Choroid plexus epithelial cell (primary cell): Measurements from ENCODE around the gene UFL1.

ENCODE experiments used
- DNase-seq: peaks from one replicate; pipeline ENCODE4 v3.0.0-alpha.2; 2010; ENCODE audit warnings: low read depth
- H3K4me3 ChIP-seq: 2 replicates; pipeline ENCODE4 v1.5.1; 2011; ENCODE audit warnings: low read depth, mild to moderate bottlenecking, control low read depth, low read length, moderate library complexity
- CTCF ChIP-seq: conservative IDR thresholded peaks from 2 replicates; pipeline ENCODE4 v1.5.1; 2011; ENCODE audit warnings: low read depth, mild to moderate bottlenecking, control low read depth, inconsistent platforms, low read length, moderate library complexity

UFL1 gene

DNA sequence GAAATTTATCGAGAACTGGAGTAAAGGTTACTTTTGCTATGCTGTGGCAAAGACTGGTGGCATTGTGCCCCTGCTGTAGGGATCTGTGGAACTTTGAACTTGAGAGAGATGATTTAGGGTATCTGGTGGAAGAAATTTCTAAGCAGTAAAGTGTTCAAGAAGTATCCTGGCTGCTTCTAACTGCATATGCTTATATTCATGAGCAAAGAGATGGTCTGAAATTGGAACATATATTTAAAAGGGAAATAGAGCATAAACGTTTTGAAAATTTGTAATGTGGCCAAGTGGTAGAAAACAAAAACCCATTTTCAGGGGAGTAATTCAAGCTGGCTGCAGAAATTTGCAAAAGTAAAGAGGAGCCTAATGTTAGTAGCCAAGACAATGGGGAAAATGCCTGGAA is 12.3 kb upstream of the UFL1 start:
- no peak for TF ChIP-seq CTCF
- DNase-seq = no peak
- H3K4me3 ChIP-seq = no peak overlapping the region

GRCh38 chr6:96520171-96521115 is 1.2 kb upstream of the UFL1 start:
- peak overlapping the region; percentile 90 for H3K4me3 ChIP-seq
- peak; percentile 50 for DNase-seq
- no peak for TF ChIP-seq CTCF

DNA sequence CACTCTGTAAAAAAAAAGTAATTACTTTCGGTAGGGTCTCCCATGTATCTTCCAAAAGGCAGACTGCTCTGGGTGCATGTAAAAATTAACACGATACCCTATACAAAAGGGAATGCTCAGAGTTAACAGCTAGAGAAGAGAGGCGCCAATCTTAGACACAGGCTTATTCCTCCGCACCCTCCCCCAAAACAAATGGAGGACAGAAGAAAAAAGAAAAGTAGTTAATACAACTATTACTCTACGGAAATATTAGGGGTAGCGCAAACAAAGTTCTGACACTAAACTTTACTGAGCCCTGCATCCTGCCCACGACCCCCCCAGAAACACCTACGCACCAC is 331 bp upstream of the UFL1 start:
- no peak for DNase-seq
- no peak for TF ChIP-seq CTCF
- peak overlapping the region; percentile 90 for H3K4me3 ChIP-seq

DNA sequence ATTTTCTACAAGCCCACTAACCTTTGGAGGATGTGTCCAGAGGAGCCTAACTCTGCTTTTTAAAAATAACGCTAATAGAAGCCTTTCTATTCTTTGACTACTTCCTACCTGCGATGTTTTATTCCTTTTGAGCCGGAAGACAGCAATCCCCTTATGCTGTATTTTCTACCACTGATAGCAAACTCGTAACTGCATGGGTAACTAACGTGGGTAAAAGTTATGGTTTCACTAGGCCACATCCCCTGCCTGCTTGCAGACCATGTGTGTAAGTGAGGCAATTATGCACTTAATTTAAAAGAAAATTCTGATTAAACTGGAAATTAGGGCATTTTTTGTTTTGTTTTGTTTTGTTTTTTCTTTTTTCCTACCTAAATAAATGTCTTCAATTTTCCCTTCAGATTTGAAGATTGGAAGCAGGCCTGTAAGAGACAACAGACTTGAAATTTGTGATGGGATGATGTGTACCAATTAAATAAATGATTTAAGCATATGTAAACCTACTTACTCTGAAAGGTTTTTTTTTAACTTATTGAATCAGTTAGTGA is 931 bp downstream of the UFL1 start:
- peak; percentile 38 for DNase-seq
- no peak for TF ChIP-seq CTCF
- H3K4me3 ChIP-seq = peak overlapping the region; percentile 90

DNA sequence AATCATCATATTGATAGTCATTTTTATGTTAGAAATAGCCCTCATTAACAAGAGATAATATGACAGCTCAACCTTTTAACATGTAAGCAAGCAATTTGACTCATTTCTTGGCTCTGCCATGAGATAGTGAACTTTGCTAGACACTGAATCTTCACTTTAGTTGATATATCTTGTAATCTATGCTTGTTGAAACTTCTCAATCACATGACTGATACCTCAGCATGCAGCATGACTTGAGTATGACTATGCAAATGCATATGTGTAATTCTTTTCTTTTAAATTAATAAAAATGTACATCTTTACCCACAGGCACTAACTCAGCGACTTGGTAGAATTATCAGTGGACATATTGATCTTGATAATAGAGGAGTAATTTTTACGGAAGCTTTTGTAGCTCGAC is 6.6 kb downstream of the UFL1 start:
- H3K4me3 ChIP-seq = no peak overlapping the region
- DNase-seq = no peak
- no peak for TF ChIP-seq CTCF

DNA sequence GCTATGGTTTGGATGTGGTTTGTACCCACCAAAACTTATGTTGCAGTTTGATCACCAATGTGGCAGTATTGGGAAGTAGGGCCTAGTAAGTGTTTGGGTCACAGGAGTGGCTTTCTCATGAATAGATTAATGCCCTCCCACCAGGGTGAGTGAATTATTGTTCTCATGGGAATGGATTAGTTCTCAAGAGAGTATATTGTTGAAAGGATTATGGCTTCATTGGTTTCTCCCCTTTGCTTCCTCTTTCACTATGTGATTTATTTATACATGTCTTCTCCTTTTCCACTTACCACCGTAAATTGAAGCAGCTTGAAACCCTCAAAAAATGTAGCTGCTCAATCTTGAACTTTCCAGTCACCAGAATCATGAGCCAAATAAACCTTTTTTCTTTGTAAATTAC is 10.8 kb downstream of the UFL1 start:
- no peak for TF ChIP-seq CTCF

DNA sequence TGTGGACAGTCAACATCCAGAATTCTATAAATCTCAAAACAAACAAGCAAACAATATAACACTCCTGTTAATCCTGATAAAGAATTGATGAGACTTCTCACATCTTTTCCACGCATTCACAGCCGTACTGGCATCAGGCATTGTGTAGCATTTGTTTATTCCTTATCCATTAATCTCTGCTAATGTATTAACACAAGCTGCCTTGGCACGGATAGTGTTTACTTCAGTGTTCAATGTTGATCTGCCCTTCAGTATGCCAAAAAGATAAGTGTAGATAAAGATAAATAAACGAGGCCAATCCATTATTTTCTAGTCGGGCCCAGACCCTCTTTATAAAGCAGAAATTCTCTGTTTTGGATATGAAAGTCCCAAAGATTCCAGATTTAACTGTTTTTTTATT is 16.1 kb downstream of the UFL1 start:
- TF ChIP-seq CTCF = no peak
- DNase-seq = no peak
- H3K4me3 ChIP-seq = no peak overlapping the region

More for the DNA sequence above, 10.8 kb downstream of the UFL1 start:
- no peak for DNase-seq
- no peak overlapping the region for H3K4me3 ChIP-seq
